Mucosa of descending colon (tissue), 3 donors: ENCODE data around the gene NTRK3. TPM values are rescaled to one million over a fixed set of nuclear protein-coding genes. Genes with fewer than 3 reads are reported as not detected.

Experiments
- ATAC-seq: fragments of 200-7000 bp; cut with Tn5 transposase; one replicate; pipeline ENCODE4 v1.9.1; 2020; ENCODE audit warnings: mild to moderate bottlenecking, moderate library complexity
- DNase-seq, 3 donors: peaks; one replicate each; pipeline ENCODE4 v3.0.0-alpha.2; 2020
- H3K36me3 ChIP-seq: fragments of 200-600 bp; one replicate; pipeline ENCODE4 v1.8.0; 2021; ENCODE audit warnings: low read depth, mild to moderate bottlenecking
- H3K4me1 ChIP-seq: fragments of 200-600 bp; one replicate; pipeline ENCODE4 v1.8.0; 2021; ENCODE audit warnings: low read depth, mild to moderate bottlenecking
- H3K4me3 ChIP-seq: fragments of 200-600 bp; one replicate; pipeline ENCODE4 v1.8.0; 2021; ENCODE audit warnings: mild to moderate bottlenecking
- H3K9me3 ChIP-seq: fragments of 200-600 bp; one replicate; pipeline ENCODE4 v1.8.0; 2021; ENCODE audit warnings: mild to moderate bottlenecking
- CTCF ChIP-seq: fragments of 200-600 bp; IDR thresholded peaks from one replicate; pipeline ENCODE4 v1.8.0; 2022; ENCODE audit warnings: antibody characterized with exemption, mild to moderate bottlenecking
- intact Hi-C, 2 donors: fragments of 100-400 bp; cut with DNase I in 1 of 2; cut with micrococcal nuclease in 1 of 2; formaldehyde crosslinking; loops; one replicate each; pipeline versions ENCODE4 v1.11.0 to v1.11.1; 2022; cut with DNase I, micrococcal nuclease
- total RNA-seq, 3 donors: library from RNA; stranded (reverse); fragmentation: NEBNext Ultra II Directional in 2 of 3; extraction: Animal tissue kit (Norgen Biotek cat#: 25700) in 2 of 3; gene quantifications; one replicate each; pipeline versions ENCODE4 v1.2.1 to v1.2.4, GENCODE V29; 2021 to 2023
- donor health status: DM: no; HTN: no; CAD: no; lungs with moderate emphysema.
- donor health status: DM: no; HTN: no; CAD: no.
- donor health status: DM: no; HTN: yes; CAD: no.

Gene NTRK3
- total RNA-seq, 3 donors from 2014 or later = 0.78 to 2.8 (median 2.1) TPM

- Histone ChIP-seq H3K4me3 (no peak overlapping the region), H3K36me3 (no peaks in the 10 kb centered on the region), H3K4me1 (no peaks in the 10 kb centered on the region), H3K9me3 (no peaks in the 10 kb centered on the region)
- intact Hi-C loops = no loop called here
- no peak for TF ChIP-seq CTCF
- ATAC-seq (no peak), DNase-seq (no peak)
Measured at GRCh38 chr15:87981969-87982368, 274.6 kb downstream of the NTRK3 start.

- ATAC-seq (no peak), DNase-seq (no peak)
- no peak for TF ChIP-seq CTCF
- Histone ChIP-seq H3K36me3 (no peaks in the 10 kb centered on the region), H3K9me3 (no peaks in the 10 kb centered on the region), H3K4me1 (no peaks in the 10 kb centered on the region), H3K4me3 (no peak overlapping the region)
- intact Hi-C loops = no loop called here
Measured at GRCh38 chr15:87977907-87978306, 278.6 kb downstream of the NTRK3 start.

GRCh38 chr15:87976552-87976951 is 280.0 kb downstream of the NTRK3 start:
- DNase-seq (no peak), ATAC-seq (no peak)
- no peaks in the 10 kb centered on the region for H3K36me3 ChIP-seq
- H3K9me3 ChIP-seq = no peaks in the 10 kb centered on the region
- no peaks in the 10 kb centered on the region for H3K4me1 ChIP-seq
- H3K4me3 ChIP-seq = no peak overlapping the region
- intact Hi-C loops = no loop called here
- TF ChIP-seq CTCF = no peak

GRCh38 chr15:87973501-87974215 is 282.9 kb downstream of the NTRK3 start:
- TF ChIP-seq CTCF = no peak
- Histone ChIP-seq H3K4me1 (no peaks in the 10 kb centered on the region), H3K36me3 (no peaks in the 10 kb centered on the region), H3K4me3 (no peak overlapping the region), H3K9me3 (no peaks in the 10 kb centered on the region)
- intact Hi-C loops = no loop called here
- ATAC-seq (no peak), DNase-seq (no peak)

GRCh38 chr15:87971076-87971475 is 285.5 kb downstream of the NTRK3 start:
- Histone ChIP-seq H3K4me3 (no peak overlapping the region), H3K9me3 (no peaks in the 10 kb centered on the region), H3K4me1 (no peaks in the 10 kb centered on the region), H3K36me3 (no peaks in the 10 kb centered on the region)
- no peak for DNase-seq
- intact Hi-C loops = no loop called here
- no peak for ATAC-seq
- TF ChIP-seq CTCF = no peak

GRCh38 chr15:87967951-87968350 is 288.6 kb downstream of the NTRK3 start:
- ATAC-seq (no peak), DNase-seq (no peak)
- no peaks in the 10 kb centered on the region for H3K4me1 ChIP-seq
- intact Hi-C loops = no loop called here
- TF ChIP-seq CTCF = no peak
- H3K9me3 ChIP-seq = no peaks in the 10 kb centered on the region
- H3K4me3 ChIP-seq = no peak overlapping the region
- no peaks in the 10 kb centered on the region for H3K36me3 ChIP-seq
